ENCODE measurements around the gene SLC16A12.

DNA sequence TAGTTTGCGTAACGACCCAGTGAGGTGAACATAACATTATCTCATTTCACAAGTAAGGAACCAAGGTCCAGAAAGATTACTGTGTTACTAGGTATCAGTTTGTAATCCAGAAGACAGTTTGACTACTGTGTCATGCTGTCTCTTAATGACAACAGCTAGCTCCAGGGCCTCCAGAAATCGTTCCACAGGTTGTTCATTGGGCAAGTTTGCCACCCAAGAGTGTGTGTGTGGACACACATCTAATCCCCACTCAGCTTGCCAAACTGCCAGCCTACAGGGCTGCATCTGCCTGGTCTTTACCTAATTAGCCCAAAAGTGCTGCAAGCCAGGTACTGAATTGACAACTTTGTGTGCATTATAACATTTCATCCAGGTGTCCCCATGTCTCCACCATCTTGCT lies 27.9 kb upstream of the SLC16A12 start:
- TF ChIP-seq POLR2A (IDR thresholded peaks at IDR 0.05; ENCODE audit: control extremely low read depth in 1 of 2, low read depth in 2 of 2, low read length in 2 of 2) (no peak), ATF3 (IDR thresholded peaks at IDR 0.05; ENCODE audit: insufficient read depth, low read depth, low read length) (no peak), PHF8 (conservative IDR thresholded peaks at IDR 0.05; ENCODE audit: low read depth, low read length) (no peak), SUZ12 (IDR thresholded peaks at IDR 0.05; ENCODE audit: low read length) (no peak), CTCF (IDR thresholded peaks at IDR 0.05; ENCODE audit: control extremely low read depth in 1 of 3, insufficient read depth in 1 of 3, low read depth in 1 of 3, low read length in 3 of 3) (no peak)

All from H1 (cell line).